Globus pallidus (tissue), 1 donor: ENCODE results near the gene MT1HL1.

Source experiments
- DNase-seq: peaks from one replicate; pipeline ENCODE4 v3.0.0-alpha.2; 2015; ENCODE audit warnings: low spot score

The MT1HL1 gene

DNA sequence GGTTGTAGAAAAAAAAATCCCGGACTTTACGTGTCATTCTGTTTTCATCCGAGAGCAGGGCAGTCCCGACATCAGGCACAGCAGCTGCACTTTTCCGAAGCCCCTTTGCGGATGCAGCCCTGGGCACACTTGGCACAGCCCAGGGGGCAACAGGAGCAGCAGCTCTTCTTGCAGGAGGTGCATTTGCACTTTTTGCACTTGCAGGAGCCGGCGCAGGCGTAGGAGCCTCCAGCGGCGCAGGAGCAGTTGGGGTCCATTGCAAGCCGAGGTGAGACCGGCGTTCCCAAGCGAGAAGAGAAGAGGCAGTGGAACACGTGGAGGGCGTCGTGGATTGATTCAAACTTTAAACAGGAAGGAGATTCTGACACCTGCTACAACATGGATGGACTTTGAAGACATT, at the start of gene MT1HL1:
TSS of gene MT1HL1 (minus strand) at position 326 of the 400 bp plus-strand sequence. CDS start at position 257, 69 bp downstream.
- DNase-seq, result no peak

DNA sequence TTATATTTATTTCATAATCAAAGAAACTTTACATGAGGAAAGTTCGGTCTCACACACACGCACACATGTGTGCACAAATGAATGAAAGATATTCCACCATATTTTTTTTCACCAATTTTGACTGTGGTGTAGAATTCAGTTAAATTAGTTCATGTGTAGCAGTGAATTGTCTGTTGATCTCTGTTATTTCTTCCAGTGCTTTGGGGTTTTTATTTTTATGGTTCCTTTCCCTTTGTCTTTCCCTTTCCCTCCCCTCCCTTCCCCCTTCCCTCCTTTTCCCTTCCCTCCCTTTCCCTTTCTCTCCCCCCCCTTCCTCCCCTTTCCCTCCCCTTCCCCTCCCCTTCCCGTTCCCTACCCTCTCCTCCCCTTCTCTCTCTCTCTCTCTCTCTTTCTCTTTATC, 46.7 kb upstream of the MT1HL1 start:
- no peak for DNase-seq

DNA sequence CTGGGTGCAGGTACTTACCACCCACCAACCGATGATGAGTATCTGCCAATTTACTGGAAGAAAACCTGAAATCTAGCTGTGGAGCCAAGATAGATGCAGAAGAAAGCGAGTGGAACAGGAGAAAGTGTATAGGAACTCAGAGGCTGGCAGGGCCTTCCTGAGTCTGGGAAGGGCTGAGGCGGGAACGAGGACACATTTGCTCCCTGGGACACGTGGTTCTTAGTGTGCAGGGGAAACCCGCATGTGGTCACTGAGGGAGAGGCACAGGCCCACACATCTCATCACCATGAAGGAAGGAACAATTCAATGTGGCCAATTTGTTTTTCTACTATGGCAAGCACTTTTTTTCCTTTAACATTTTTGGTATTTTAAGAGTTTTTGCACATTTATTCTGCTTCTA, 45.9 kb upstream of the MT1HL1 start:
- no peak for DNase-seq

DNA sequence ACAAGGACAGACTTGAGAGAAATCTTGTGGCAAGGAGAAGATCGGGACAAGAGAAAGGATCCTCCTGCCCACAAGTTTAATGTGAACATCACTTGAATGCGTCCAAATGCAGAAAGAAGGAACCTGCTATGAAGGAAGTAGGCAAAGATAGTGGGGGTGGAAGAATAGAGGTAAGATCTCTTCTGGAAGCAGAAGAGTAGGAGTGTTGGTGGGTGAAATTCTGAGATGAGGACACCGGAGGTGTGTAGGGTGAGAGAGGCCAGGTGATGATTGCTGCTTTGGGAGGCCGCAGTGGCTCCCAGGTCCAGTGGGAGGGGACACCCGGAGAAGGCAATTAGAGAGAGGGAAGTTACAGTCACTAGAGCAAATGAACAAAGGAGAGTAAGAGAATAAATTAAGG, 44.6 kb upstream of the MT1HL1 start:
- DNase-seq, result no peak

DNA sequence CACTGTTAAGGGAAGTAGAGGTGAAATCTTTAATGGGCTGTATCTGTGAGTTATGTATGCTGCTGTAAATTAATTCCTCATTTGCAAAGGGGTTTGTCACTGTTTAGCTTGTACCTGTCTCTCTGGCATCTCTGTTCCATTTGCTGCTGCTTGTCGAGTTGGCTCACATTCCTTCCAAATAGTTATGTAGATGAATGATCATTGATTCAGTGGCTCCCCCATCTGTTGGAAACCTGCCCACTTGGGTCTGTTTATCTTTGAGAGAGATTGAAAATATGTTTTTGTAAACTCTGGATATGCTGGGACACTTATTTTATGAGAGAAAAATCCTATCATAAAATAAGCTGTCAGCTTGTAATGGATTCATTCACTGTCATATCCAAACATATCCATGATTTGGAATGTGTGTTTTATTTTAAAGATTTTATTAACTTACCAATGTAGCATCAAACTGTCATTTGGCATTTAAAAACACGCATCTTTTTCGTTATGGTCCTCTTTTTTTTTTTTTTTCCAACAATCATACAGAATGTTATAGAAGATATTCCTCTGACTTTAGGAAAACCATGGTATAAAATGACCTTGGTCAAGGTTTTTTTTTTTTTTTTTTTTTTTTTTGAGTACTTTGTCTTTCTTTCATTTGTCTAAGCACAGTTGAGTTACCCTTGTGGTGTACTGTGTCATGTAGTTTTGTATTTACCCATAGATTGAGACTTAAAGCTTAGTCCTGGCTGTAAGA, 41.2 kb upstream of the MT1HL1 start:
- DNase-seq, result no peak

DNA sequence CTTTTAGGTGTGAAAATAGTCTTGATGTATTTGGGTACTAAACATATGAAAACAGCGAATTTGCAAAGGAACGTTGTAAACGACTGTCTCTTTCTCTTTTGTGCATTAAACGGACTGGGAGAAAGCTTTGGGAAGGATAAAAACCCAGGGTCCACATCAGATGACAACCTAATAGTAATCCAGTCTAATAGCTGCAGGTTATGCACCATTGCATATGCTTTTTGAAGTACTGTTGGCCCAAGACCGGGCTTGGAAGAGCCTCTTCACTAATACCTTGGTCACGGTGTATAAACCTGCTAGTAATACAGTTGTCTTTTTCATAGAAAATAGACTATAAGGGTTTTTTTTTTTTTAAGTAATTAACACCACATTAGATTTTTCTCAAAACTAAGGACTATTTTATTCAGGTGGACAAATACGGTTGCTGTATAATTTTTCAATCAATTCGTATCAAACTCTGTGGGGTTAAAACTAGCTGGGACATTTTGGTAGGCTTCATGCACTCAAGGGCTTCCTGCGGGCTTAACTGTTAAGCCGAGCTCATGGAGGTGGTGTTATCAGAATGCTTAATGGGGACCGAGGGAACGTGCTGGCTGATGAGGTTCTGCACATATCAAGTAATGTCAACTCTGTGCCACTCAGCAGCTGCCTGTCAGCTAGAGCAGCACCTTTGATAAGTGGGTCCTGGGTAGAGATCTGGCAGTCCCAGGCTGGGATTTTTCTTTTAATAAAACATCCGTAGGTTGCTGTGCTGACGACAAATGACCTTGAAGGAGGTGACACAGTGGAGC, 39.8 kb upstream of the MT1HL1 start:
- no peak for DNase-seq

DNA sequence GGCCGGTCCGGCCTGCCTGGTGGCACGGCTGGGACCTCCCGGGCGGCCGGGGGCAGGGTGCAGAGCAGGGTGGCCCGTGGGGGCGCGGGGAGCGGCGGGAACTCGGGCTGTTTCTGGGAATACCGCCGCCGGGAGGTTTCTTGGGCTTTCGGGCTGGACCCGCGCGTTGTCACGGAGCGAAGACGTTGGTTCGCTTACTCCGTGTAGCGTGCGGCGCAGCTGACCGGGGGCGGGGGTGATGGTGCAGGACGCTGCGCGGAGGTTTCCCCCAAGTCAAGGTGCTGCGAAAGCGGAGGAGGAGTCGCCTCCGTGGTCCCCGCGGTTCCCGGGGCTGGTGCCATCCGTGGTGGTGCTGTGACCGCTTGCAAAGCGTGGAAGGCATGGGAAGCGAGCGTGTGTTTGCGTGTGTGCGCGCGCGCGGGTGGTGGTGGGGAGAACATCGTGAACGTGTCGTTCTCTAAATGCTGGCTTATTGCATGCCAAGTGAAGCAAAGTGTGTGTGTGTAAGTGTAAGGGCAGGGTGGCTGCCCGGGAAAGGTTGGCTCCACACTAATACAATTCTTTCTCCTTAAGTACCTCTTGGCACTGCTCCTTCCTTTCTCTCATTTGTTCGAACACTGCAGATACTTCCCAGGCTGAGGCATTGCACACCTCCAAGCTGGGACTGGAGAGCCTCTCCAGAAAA, 38.8 kb upstream of the MT1HL1 start:
- DNase-seq, result no peak

DNA sequence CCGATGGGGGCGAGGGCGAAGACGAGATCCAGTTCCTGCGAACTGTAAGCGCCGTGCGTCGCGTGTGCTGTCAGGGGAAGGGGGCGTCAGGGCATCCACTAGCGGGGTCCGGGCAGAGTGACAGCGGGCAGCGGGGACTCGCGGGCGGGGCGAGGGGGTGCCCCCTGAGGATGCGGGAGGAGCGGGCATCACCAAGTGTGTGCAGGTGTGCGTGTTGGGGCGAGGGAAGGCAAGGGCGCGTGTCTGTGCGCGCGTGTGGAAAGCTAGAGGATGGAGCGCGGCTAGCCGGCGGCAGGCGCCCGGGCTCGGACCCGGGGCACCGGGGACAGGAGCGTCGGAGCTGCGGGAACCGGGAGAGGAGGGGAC, 38.3 kb upstream of the MT1HL1 start:
- no peak for DNase-seq

DNA sequence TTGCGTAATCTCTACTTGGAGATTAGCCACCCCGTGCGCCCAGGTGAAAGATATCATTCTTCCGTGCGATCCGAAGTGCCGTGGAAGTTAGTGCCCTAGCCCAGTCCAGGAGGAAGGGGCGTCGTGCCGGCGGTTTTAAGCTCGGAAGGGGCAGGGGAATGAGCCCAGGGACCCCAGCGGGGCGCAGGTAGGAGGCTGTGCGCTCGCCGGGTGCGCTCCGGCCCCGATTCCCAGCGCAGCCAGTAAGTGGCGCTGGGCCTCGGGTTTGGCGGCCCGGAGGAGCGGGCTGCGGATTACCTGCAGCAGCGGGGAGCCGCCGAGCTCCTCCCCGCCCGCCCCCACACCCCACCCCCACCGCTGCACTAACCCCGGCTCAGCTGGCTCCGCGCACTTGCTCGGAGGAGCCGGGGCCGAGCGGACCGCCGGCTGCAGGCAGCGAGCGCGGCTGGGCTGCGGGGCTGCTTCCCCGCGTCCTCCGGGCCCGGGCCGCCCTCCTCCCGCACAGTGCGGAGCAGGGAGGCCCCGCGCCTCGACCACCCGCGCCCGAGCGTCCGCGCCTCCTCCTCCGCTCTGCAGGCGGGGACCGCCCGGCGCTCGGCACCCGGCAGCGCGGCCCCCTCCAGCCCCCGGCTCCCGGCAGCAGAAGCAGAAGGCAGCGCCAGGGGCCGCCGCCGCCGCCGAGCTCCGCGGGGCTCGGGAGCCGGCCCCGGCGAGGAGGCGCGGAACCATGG, 37.7 kb upstream of the MT1HL1 start, which contains the start of gene RYR2:
TSS of gene RYR2 (plus strand) at position 390 of the 731 bp plus-strand sequence. CDS start at position 728, 338 bp downstream.
- DNase-seq, result no peak

DNA sequence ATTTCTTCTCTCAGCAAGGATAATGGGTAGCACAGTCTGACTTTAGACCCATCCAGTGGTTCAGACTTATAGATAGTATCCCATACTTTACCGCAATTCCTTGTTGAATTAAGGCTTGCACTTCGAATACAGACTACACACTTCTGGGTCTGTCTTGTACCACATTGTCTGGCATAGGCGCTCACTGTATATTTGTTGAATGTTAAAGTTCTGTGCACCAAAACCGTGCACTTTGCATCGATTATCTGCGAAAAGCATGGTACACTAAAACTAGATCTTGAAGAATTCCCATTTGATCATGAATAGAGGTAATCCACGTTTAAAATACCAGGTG, 37.2 kb upstream of the MT1HL1 start:
- DNase-seq, result no peak

DNA sequence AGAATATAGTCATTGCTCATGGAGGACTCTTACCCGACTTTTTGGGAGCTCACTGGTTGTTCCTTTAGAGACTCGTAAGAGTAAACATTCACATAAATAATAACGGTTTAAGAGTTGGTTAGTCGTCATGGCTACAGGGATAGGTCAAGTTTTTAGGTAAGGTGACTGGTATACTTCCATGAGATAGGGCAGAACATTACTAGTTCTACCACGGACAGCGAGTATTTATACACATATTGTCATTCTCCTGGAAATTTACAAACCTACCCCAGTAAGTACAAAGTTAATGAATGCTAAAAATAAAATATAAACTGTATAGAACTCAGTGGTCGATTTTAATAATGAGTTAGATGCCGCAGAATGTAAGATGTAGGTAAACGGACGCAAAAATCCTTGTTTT, 36.6 kb upstream of the MT1HL1 start:
- no peak for DNase-seq

DNA sequence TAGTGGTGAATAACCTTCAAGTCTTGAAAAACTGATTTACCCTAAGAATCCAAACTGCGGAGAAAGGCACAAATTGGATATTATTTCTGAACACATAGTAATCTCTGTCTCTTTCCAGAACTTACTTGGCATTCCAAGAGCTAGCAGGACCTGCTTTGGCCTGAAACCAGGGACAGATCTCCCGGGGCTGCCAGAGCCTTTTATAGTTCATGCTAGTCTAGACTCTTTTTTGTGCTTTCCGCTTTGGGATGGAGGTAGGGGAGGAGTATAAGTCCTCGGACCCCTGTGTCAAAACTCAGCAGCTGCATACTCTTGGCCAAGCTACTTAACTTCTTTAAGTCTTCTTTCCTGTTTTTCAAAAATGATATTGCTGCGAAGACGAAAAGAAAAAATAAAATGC, 34.0 kb upstream of the MT1HL1 start:
- DNase-seq, result no peak

DNA sequence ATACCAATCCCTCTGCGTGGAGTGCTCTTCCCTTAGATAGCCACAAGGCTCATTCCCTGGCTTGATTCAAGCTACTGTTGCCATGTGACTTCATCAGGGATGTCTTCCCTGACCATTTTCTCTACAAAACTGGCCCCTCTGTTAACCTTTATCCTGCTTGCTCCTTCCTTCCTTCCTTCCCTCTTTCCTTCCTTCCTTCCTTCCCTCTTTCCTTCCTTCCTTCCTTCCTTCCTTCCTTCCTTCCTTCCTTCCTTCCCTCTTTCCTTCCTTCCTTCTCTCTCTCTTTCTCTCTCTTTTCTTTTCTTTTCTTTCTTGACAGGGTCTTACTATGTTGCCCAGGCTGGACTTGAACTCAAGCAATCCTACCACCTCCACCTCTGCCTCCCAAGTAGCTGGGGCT, 31.5 kb upstream of the MT1HL1 start:
- DNase-seq, result no peak

DNA sequence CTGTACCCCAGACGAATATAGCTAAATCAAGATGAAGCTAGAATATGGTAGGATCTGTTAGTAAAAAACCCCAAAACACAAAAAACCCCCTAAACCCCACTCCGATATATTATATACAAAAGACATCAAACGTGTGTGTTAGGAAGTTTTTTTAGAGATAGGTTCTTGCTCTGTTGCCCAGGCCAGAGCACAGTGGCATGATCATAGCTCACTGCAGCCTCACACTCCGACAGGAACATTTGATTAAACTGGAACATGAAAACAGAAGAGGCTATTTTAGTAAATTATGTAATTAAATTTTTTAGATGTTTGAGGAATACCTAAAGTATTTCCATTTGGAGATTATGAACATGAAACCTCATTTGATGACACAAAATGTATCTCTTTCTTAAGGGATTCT, 29.6 kb upstream of the MT1HL1 start:
- DNase-seq, result no peak

DNA sequence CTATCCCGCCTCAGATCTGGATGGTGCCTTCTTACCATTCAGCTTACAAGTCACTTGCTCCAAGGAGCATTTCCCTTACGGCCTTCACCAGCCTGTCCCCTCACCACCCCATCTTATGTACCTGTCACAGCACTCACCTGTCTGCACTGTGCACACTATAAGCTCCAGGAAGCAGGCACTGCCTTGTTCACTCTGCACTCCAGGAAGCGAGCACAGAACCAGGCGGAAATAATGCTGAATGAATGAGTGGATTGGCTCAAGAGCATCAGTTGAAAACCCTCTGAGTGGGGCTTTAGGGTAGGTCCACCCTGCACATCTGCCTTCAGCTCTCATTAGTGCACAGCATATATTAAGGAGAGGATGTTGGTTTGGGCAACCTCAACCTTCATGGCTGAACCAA, 28.8 kb upstream of the MT1HL1 start:
- no peak for DNase-seq

DNA sequence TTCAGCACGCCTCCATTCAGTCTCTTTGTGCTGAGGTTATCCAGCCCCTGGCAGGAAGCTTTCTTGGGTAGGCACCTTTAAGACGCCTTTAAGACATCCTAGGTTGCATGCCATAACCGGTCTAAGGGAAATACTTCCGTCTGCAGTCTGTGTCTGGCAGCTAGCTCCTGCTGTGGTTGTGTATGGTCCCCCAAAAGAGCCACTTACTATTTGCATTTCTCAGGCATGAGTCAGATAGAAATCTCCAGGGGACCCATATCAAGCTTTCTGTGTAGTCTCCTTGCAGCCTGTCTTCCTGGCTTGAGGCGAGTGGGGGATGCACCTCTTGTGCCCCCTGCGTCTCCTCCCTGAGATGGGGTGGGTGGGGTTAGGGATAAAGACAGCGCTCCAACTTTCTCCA, 27.8 kb upstream of the MT1HL1 start:
- no peak for DNase-seq

DNA sequence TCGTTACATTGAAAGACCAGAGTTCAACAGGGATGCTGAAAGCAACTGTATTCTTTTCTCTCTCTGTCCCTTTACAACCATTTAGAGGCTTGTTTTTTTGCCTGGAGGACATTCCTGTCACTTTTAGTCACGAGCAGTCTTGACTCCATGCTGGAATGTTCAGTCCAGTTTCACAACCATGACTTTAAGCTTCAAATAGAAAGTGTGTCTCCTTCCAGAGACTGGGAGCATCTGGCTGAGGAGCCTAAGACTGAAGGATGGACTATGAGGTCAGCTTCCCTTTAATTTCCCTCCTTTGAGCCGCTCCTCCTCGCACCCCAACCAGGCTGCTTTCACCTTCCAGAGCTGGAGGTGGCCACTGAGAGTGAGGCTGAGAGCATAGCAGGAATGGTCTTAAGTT, 27.2 kb upstream of the MT1HL1 start:
- no peak for DNase-seq

DNA sequence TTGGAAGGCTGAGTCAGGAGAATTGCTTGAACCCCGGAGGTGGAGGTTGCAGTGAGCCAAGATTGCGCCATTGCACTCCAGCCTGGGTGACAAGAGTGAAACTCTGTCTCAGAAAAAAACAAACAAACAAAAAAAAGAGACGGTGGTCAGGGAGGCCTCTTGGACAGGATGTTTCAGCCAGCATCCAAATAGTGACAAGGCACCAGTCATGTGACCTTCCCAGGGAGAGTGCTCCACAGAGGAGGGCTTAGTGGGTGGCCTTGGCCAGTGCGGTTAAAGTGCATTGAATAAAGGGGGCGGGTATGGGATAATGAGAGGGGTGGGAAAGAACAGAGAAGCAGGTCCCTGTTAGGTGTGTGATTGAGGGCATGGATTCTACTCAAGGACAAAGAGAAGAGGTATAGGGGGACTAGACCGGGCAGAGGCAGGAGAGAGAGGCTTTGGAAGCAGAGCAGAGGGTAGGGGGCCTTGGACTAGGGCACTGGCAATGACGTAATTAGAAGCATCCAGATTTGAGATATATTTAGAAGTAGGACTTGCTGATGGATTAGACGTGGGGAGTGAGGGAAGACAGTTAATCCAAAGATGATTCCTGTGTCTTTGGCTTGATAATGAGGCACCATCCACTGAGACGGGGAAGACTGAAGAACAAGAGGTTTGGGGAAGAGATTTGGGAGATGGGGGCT, 25.8 kb upstream of the MT1HL1 start:
- DNase-seq, result no peak

DNA sequence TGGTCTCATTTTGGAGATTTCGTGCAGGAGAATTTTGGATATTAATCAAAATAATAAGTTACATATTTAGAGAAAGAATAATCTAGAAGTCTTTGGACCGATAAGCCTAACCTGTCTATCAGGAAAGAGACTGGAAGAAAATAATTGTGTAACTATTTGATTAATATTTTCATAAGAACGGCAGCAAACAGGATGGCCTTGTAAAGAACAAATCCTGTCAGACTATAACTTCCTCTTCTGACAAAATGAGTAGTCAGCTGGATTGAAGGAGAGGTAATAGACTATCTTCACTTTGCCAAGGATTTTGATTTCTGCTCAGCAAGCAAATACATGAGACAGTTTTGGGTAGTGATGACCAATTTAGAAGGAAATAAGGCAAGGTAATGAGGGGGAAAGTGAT, 25.0 kb upstream of the MT1HL1 start:
- DNase-seq, result no peak

DNA sequence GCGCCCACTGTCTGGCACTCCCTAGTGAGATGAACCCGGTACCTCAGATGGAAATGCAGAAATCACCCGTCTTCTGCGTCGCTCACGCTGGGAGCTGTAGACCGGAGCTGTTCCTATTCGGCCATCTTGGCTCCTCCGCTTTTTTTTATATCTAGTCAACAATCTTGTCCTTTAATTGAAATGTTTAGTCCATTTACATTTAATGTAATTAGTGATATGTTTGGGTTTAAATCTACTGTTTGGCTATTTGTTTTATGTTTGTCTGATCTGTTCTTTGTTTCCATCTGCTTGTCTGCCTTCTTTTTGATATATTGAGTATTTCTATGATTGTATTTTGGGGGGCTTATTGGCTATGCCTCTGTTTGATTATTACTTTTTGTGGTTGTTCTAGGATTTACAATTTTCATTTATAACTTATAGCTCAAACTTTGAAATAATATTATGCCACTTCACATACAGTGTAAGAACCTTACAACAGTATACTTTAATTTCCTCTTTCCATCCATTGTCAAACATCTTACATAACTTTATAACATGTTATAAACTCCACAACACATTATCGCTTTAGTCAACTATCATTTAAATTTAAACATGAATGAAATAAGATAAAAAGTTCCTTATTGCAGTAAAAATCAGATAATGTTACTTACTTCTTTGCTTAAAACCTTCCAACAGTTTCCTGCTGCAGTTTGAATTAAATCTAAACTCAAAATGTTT, 21.3 kb upstream of the MT1HL1 start:
- no peak for DNase-seq

DNA sequence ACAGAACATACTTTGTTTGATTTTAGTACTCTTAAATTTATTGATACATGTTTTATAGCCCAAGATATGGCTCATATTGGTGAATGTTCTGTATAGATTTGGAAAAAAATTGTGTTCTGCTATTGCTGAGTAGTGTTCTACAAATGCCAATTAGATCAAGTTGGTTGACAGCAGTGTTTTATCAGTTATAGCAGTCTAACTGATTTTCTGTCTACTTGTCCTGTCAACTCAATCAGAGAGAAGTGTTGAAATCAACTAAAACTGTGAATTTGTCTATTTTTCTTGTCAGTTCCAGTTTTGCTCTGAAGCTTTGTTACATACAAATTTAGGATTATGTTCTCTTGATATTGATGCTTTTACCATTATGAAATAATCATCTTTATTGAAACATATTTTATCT, 14.7 kb upstream of the MT1HL1 start:
- no peak for DNase-seq
